ENCODE measurements around the gene CDC42SE2.
"Not testable (repeated sequence)": the region's sequence is repeated elsewhere in the genome, so short reads cannot be mapped to it uniquely, and the experiment has no call there.

CDC42SE2 gene

DNA sequence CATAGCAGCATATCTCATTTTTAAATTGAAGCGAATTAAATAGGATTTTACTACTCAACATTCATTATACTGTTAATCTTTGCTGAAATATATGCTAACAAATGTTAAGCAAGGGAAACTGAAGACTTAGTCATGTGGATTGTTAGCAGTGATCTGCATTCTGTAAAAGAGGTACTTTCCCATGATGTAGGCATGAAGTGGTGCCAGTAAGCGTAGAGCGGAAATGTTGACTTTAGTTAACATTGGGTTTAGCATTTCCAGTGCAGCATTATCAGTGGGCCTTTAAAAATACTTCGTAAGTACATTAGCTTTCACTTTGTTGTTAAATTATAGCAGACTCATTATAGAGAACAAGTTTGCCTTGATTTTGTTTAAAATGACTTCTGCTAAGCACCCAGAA lies 130.3 kb downstream of the CDC42SE2 start:
- H3K36me3 ChIP-seq (replicated peaks; ENCODE audit: low read depth, low read length), result peaks cover 41% of the 10 kb centered on the region
- peaks cover 80% of the 10 kb centered on the region for H3K79me2 ChIP-seq (ENCODE audit: low read length)
- peak overlapping the region; percentile 34 for H3K4me3 ChIP-seq (ENCODE audit: low read length)
- H3K9ac ChIP-seq (ENCODE audit: low read length), result peak overlapping the region; percentile 59
- no peak for TF ChIP-seq EZH2phosphoT487 (IDR thresholded peaks at IDR 0.05; ENCODE audit: low read depth)
- TF ChIP-seq, protein P1, sequence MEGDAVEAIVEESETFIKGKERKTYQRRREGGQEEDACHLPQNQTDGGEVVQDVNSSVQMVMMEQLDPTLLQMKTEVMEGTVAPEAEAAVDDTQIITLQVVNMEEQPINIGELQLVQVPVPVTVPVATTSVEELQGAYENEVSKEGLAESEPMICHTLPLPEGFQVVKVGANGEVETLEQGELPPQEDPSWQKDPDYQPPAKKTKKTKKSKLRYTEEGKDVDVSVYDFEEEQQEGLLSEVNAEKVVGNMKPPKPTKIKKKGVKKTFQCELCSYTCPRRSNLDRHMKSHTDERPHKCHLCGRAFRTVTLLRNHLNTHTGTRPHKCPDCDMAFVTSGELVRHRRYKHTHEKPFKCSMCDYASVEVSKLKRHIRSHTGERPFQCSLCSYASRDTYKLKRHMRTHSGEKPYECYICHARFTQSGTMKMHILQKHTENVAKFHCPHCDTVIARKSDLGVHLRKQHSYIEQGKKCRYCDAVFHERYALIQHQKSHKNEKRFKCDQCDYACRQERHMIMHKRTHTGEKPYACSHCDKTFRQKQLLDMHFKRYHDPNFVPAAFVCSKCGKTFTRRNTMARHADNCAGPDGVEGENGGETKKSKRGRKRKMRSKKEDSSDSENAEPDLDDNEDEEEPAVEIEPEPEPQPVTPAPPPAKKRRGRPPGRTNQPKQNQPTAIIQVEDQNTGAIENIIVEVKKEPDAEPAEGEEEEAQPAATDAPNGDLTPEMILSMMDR (IDR thresholded peaks at IDR 0.05; ENCODE audit: low read depth, low read length), result no peak
- H3K4me1 ChIP-seq (ENCODE audit: low read length), result peaks cover 82% of the 10 kb centered on the region
- H3K4me2 ChIP-seq (ENCODE audit: low read length), result peak overlapping the region; percentile 76
- 0 out of 2 replicates have a peak, but pooled peaks cover 2% of the 10 kb centered on the region for H4K20me1 ChIP-seq (ENCODE audit: insufficient read depth, low read length)
- H3K9me3 ChIP-seq (ENCODE audit: insufficient read depth, low read length), result no peaks in the 10 kb centered on the region
- H3K27me3 ChIP-seq (ENCODE audit: low read depth, low read length), result no peaks in the 10 kb centered on the region
- no peak overlapping the region for H2AFZ ChIP-seq (ENCODE audit: low read depth, low read length)
- H3K27ac ChIP-seq (ENCODE audit: low read length), result peak overlapping the region; percentile 93

DNA sequence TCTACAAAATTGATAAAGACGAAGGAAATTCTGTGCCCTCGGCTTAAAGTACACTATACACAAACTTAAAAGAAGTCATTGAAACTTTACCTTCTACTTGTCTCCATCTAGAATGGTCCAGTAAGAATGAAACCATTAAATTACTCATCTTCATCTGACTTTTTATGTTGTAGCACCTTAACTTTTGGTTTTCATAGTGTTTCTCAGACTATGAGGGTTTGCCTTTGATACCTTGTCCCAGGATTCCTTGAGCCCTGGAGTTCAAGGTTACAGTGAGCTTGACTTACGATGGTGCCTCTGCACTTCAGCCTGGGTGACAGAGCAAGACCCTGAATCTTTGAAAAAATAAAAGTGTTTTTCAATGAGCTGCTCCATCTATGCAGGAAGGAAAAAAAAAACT lies 132.2 kb downstream of the CDC42SE2 start:
- 0 out of 2 replicates have a peak, but pooled peaks cover 2% of the 10 kb centered on the region for H4K20me1 ChIP-seq (ENCODE audit: insufficient read depth, low read length)
- no peaks in the 10 kb centered on the region for H3K27me3 ChIP-seq (ENCODE audit: low read depth, low read length)
- TF ChIP-seq, protein P1 (IDR thresholded peaks at IDR 0.05; ENCODE audit: low read depth, low read length), result no peak
- TF ChIP-seq EZH2phosphoT487 (IDR thresholded peaks at IDR 0.05; ENCODE audit: low read depth), result no peak
- H3K27ac ChIP-seq (ENCODE audit: low read length), result peak overlapping the region; percentile 93
- peak overlapping the region; percentile 44 for H3K4me3 ChIP-seq (ENCODE audit: low read length)
- peaks cover 69% of the 10 kb centered on the region for H3K4me1 ChIP-seq (ENCODE audit: low read length)
- H3K4me2 ChIP-seq (ENCODE audit: low read length), result peak overlapping the region; percentile 76
- no peak overlapping the region for H2AFZ ChIP-seq (ENCODE audit: low read depth, low read length)
- H3K79me2 ChIP-seq (ENCODE audit: low read length), result peaks cover 61% of the 10 kb centered on the region
- H3K9me3 ChIP-seq (ENCODE audit: insufficient read depth, low read length), result no peaks in the 10 kb centered on the region
- H3K36me3 ChIP-seq (replicated peaks; ENCODE audit: low read depth, low read length), result peaks cover 51% of the 10 kb centered on the region
- peak overlapping the region; percentile 54 for H3K9ac ChIP-seq (ENCODE audit: low read length)

DNA sequence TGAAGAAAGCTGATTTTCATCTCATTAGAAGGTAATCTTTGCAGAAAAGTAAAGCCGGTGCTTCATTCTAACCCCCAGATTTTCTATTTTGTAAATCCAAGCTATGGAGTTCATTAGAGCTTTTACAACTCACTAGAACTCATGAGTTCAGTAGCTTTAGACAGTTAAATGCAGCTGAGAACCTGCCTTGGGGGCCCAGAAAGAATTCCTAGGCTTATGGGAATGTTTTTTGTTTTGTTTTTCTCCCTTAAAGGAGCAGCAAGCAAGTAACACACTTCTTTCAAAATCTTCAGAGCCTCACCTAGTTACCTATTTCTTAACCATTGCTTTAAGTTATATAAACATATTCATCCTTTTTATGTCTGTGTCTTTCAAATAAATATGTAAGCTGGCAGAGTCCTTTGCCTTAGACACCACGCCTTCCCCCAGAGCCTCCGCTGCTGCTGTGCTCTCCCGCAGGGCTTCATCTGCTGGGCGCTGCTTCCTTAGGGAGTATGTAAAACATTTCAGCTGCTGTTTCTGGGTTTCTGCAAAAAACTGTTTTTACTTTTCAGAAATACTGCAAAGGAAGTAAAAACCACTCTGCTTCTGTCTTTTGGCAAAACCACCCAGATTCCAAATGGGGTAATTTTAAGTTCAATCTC lies 132.9 kb downstream of the CDC42SE2 start:
- Histone ChIP-seq H3K27ac (ENCODE audit: low read length) (peak overlapping the region; percentile 93), H3K27me3 (ENCODE audit: low read depth, low read length) (no peaks in the 10 kb centered on the region), H3K4me1 (ENCODE audit: low read length) (peaks cover 66% of the 10 kb centered on the region), H3K36me3 (replicated peaks; ENCODE audit: low read depth, low read length) (peaks cover 53% of the 10 kb centered on the region), H3K9ac (ENCODE audit: low read length) (peak overlapping the region; percentile 54), H3K79me2 (ENCODE audit: low read length) (peaks cover 54% of the 10 kb centered on the region), H2AFZ (ENCODE audit: low read depth, low read length) (no peak overlapping the region), H3K4me2 (ENCODE audit: low read length) (peak overlapping the region; percentile 76), H3K9me3 (ENCODE audit: insufficient read depth, low read length) (no peaks in the 10 kb centered on the region), H4K20me1 (ENCODE audit: insufficient read depth, low read length) (0 out of 2 replicates have a peak, but pooled peaks cover 2% of the 10 kb centered on the region), H3K4me3 (ENCODE audit: low read length) (no peak overlapping the region)
- no peak for TF ChIP-seq EZH2phosphoT487 (IDR thresholded peaks at IDR 0.05; ENCODE audit: low read depth)
- TF ChIP-seq, protein P1 (IDR thresholded peaks at IDR 0.05; ENCODE audit: low read depth, low read length), result no peak

DNA sequence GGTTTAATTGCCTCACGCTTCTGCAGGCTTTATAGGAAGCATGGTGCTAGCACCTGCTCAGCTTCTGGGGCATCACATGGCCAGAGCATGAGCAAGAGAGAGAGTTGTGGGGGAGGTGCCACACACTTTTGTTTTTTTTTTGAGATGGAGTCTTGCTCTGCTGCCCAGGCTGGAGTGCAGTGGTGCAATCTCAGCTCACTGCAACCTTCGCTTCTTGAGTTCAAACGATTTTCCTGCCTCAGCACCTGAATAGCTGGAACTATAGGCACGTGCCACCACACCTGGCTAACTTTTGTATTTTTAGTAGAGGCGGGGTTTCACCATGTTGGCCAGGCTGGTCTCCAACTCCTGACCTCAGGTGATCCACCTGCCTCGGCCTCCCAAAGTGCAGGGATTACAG lies 135.2 kb downstream of the CDC42SE2 start:
- H3K27me3 ChIP-seq (ENCODE audit: low read depth, low read length); H3K9ac ChIP-seq (ENCODE audit: low read length); H3K4me3 ChIP-seq (ENCODE audit: low read length); H3K4me2 ChIP-seq (ENCODE audit: low read length); H4K20me1 ChIP-seq (ENCODE audit: insufficient read depth, low read length); H3K9me3 ChIP-seq (ENCODE audit: insufficient read depth, low read length); H2AFZ ChIP-seq (ENCODE audit: low read depth, low read length): not testable (repeated sequence)
- Histone ChIP-seq H3K79me2 (ENCODE audit: low read length) (peaks cover 32% of the 10 kb centered on the region), H3K4me1 (ENCODE audit: low read length) (peaks cover 44% of the 10 kb centered on the region), H3K27ac (ENCODE audit: low read length) (peak overlapping the region; percentile 23; the same call in 1 of the 2 replicates), H3K36me3 (replicated peaks; ENCODE audit: low read depth, low read length) (peaks cover 70% of the 10 kb centered on the region)
